ENCODE results near the gene GPR148. TPM values are rescaled to one million over a fixed set of nuclear protein-coding genes. Genes with fewer than 3 reads are reported as not detected.

The GPR148 gene
- total RNA-seq, 2 donors from 2014 or later: not detected

- intact Hi-C loops (cut with DNase I): no loop called here
- H3K36me3 ChIP-seq: no peaks in the 10 kb centered on the region
- H3K4me1 ChIP-seq: no peaks in the 10 kb centered on the region
- no peak overlapping the region for H3K4me3 ChIP-seq
- H3K9me3 ChIP-seq: no peaks in the 10 kb centered on the region
- no peaks in the 10 kb centered on the region for H3K27me3 ChIP-seq
- no peak for TF ChIP-seq CTCF (IDR thresholded peaks at IDR 0.05)
- no peak overlapping the region for H3K9ac ChIP-seq (ENCODE audit: low read depth in 2 of 2, low read length in 2 of 2)
- no peak for DNase-seq
- no peak overlapping the region for H3K27ac ChIP-seq
Observed at GRCh38 chr2:130769343-130769907, 40.6 kb downstream of the GPR148 start.

GRCh38 chr2:130776550-130776949 is 47.7 kb downstream of the GPR148 start:
- TF ChIP-seq CTCF (IDR thresholded peaks at IDR 0.05): no peak
- Histone ChIP-seq H3K9me3 (no peaks in the 10 kb centered on the region), H3K4me3 (no peak overlapping the region), H3K9ac (ENCODE audit: low read depth in 2 of 2, low read length in 2 of 2) (no peak overlapping the region), H3K4me1 (no peaks in the 10 kb centered on the region), H3K36me3 (no peaks in the 10 kb centered on the region), H3K27ac (no peak overlapping the region), H3K27me3 (no peaks in the 10 kb centered on the region)
- intact Hi-C loops (cut with DNase I): no loop called here
- DNase-seq: no peak

GRCh38 chr2:130778781-130779180 is 49.9 kb downstream of the GPR148 start:
- intact Hi-C loops (cut with DNase I): no loop called here
- no peak for TF ChIP-seq CTCF (IDR thresholded peaks at IDR 0.05)
- no peak overlapping the region for H3K4me3 ChIP-seq
- no peaks in the 10 kb centered on the region for H3K9me3 ChIP-seq
- no peaks in the 10 kb centered on the region for H3K36me3 ChIP-seq
- no peak overlapping the region for H3K9ac ChIP-seq (ENCODE audit: low read depth in 2 of 2, low read length in 2 of 2)
- DNase-seq: no peak
- no peak overlapping the region for H3K27ac ChIP-seq
- H3K4me1 ChIP-seq: no peaks in the 10 kb centered on the region
- no peaks in the 10 kb centered on the region for H3K27me3 ChIP-seq

Other genes starting within 250 kb of the GPR148 start
- under 1 TPM; 0.10 to 0.11 TPM for gene POTEI, start 219.7 kb upstream of the GPR148 start, total RNA-seq
- 1 to 10 TPM in 1 of 2 donors, not detected in 1; 1.2 TPM for gene CFC1B, start 207.8 kb upstream of the GPR148 start, total RNA-seq
- gene CFC1, start 129.5 kb upstream of the GPR148 start, total RNA-seq: under 1 TPM in 1 of 2 donors, not detected in 1; 0.44 TPM
- gene POTEJ, start 117.6 kb upstream of the GPR148 start, total RNA-seq: under 1 TPM in 1 of 2 donors, not detected in 1; 0.17 TPM
- gene AMER3, start 26.5 kb downstream of the GPR148 start, total RNA-seq: under 1 TPM; 0.27 to 0.56 TPM
- gene ARHGEF4, start 107.8 kb downstream of the GPR148 start, total RNA-seq: 1 to 10 TPM; 1.6 to 2.6 TPM